Keratinocyte (primary cell): ENCODE data around the gene ATPAF2. TPM values are rescaled to one million over a fixed set of nuclear protein-coding genes. Genes with fewer than 3 reads are reported as not detected.

Experiments used
- DNase-seq: peaks from one replicate; pipeline ENCODE4 v3.0.0-alpha.2; 2011; ENCODE audit warnings: low read depth, missing footprints, low spot score
- FAIRE-seq: peaks from 2 replicates; lab custom pipeline; 2011; peaks lifted over from hg19 to GRCh38; lab: Jason Lieb, UNC
- H2AFZ ChIP-seq: 2 replicates; pipeline ENCODE4 v1.6.0; 2012; ENCODE audit warnings: low read length, control low read depth, inconsistent platforms; ENCODE audit not compliant: control insufficient read depth
- H3K27ac ChIP-seq: 2 replicates; pipeline ENCODE4 v1.5.1; 2011; ENCODE audit warnings: low read length; ENCODE audit not compliant: control insufficient read depth, insufficient read depth
- H3K27me3 ChIP-seq: 3 replicates; pipeline ENCODE4 v1.6.0; 2011; ENCODE audit warnings: low read length; ENCODE audit not compliant: control insufficient read depth, insufficient read depth; ENCODE audit errors: extremely low read depth
- H3K36me3 ChIP-seq, 2 experiments: 2 replicates in 1 of 2; 3 replicates in 1 of 2; pipeline ENCODE4 v1.5.1; 2011; ENCODE audit warnings: low read length in 2 of 2, mild to moderate bottlenecking in 1 of 2; ENCODE audit not compliant: control insufficient read depth in 2 of 2, insufficient read depth in 2 of 2; ENCODE audit errors: extremely low read depth in 1 of 2
- H3K4me1 ChIP-seq: 3 replicates; pipeline ENCODE4 v1.5.1; 2011; ENCODE audit warnings: low read length; ENCODE audit not compliant: control insufficient read depth, insufficient read depth; ENCODE audit errors: extremely low read depth
- H3K4me2 ChIP-seq: 3 replicates; pipeline ENCODE4 v1.6.0; 2011; ENCODE audit warnings: low read depth, low read length; ENCODE audit not compliant: control insufficient read depth, insufficient read depth; ENCODE audit errors: extremely low read depth
- H3K4me3 ChIP-seq, 3 experiments: fragments of 200-600 bp in 1 of 3; sonication (generic) in 1 of 3; 2 replicates in 2 of 3; 3 replicates in 1 of 3; pipeline ENCODE4 v1.5.1; 2011 to 2016; ENCODE audit warnings: low read length in 3 of 3, mild to moderate bottlenecking in 3 of 3, control low read depth in 2 of 3, inconsistent platforms in 1 of 3, low read depth in 1 of 3, mixed read lengths in 1 of 3, mixed run types in 1 of 3, moderate library complexity in 1 of 3; ENCODE audit not compliant: control insufficient read depth in 2 of 3, insufficient read depth in 2 of 3; ENCODE audit errors: extremely low read depth in 1 of 3
- H3K79me2 ChIP-seq: 2 replicates; pipeline ENCODE4 v1.6.0; 2012; ENCODE audit warnings: low read length; ENCODE audit not compliant: control insufficient read depth, insufficient read depth
- H3K9ac ChIP-seq: 3 replicates; pipeline ENCODE4 v1.6.0; 2011; ENCODE audit warnings: low read length; ENCODE audit not compliant: control insufficient read depth, insufficient read depth; ENCODE audit errors: extremely low read depth
- H3K9me1 ChIP-seq: 3 replicates; pipeline ENCODE4 v1.6.0; 2011; ENCODE audit warnings: low read length; ENCODE audit not compliant: control insufficient read depth, insufficient read depth; ENCODE audit errors: extremely low read depth
- H3K9me3 ChIP-seq: 2 replicates; pipeline ENCODE4 v1.5.1; 2012; ENCODE audit warnings: low read depth, low read length; ENCODE audit not compliant: control insufficient read depth
- H4K20me1 ChIP-seq: 3 replicates; pipeline ENCODE4 v1.6.0; 2011; ENCODE audit warnings: low read length; ENCODE audit not compliant: control insufficient read depth, insufficient read depth; ENCODE audit errors: extremely low read depth
- CTCF ChIP-seq, 3 experiments: IDR thresholded peaks in 1 of 3; conservative IDR thresholded peaks in 1 of 3; optimal IDR thresholded peaks in 1 of 3; 2 replicates in 2 of 3; 3 replicates in 1 of 3; pipeline versions ENCODE3 to v1.5.1; 2011; ENCODE audit warnings: low read length in 3 of 3, mild to moderate bottlenecking in 3 of 3, moderate library complexity in 2 of 3, control low read depth in 1 of 3, inconsistent platforms in 1 of 3; ENCODE audit not compliant: insufficient read depth in 2 of 3; ENCODE audit errors: extremely low read depth in 1 of 3
- EZH2 ChIP-seq: IDR thresholded peaks from one replicate; pipeline ENCODE4 v1.6.1; 2012; ENCODE audit warnings: inconsistent platforms, mild to moderate bottlenecking, low read length, moderate library complexity
- dilution Hi-C: fragments of 300-500 bp; cut with MboI; formaldehyde crosslinking; loops from one replicate; pipeline ENCODE4 v1.7.0; 2020; ENCODE audit warnings: low sequenced_read_pairs; ENCODE audit not compliant: extremely low pct_ligation_motif_present
- polyA plus RNA-seq, 5 experiments: library from polyadenylated mRNA; depleted of rRNA in 3 of 5; stranded (reverse) in 3 of 5; stranded (forward) in 1 of 5; unstranded in 1 of 5; fragments of >200 nt; gene quantifications; 1 replicate in 1 of 5; 2 replicates in 3 of 5; 3 replicates in 1 of 5; pipeline versions ENCODE4 v1.2.1 to v1.2.3, GENCODE V29; 2011 to 2012; ENCODE audit warnings: missing spikeins in 2 of 5, low read depth in 1 of 5, low replicate concordance in 1 of 5

Gene ATPAF2
- polyA plus RNA-seq, 1 donor (not counting 4 experiments of a cell fraction or from before 2014, with no cell fraction given) = 24.4 TPM

- no peak overlapping the region for H3K4me3 ChIP-seq
- H3K9me1 ChIP-seq = peaks cover 3% of the 10 kb centered on the region
- no peaks in the 10 kb centered on the region for H3K9me3 ChIP-seq
- peaks cover 18% of the 10 kb centered on the region for H3K79me2 ChIP-seq
- no peaks in the 10 kb centered on the region for H3K36me3 ChIP-seq
- FAIRE-seq = no peak
- dilution Hi-C loops = no loop called here
- H3K9ac ChIP-seq = no peak overlapping the region
- H3K27ac ChIP-seq = no peak overlapping the region
- no peak for DNase-seq
- no peak for TF ChIP-seq EZH2
- no peak for TF ChIP-seq CTCF (optimal IDR thresholded peaks at IDR 0.05 in 1 of 3, IDR thresholded peaks at IDR 0.05 in 1 of 3, conservative IDR thresholded peaks at IDR 0.05 in 1 of 3; ENCODE audit: extremely low read depth in 1 of 3, insufficient read depth in 2 of 3, low read length in 3 of 3)
- H2AFZ ChIP-seq = no peak overlapping the region
- H4K20me1 ChIP-seq = no peaks in the 10 kb centered on the region
- no peaks in the 10 kb centered on the region for H3K27me3 ChIP-seq
- H3K4me1 ChIP-seq = peaks cover 18% of the 10 kb centered on the region
- no peak overlapping the region for H3K4me2 ChIP-seq
Measured at GRCh38 chr17:17975436-17975835, 63.5 kb downstream of the ATPAF2 start.

DNA sequence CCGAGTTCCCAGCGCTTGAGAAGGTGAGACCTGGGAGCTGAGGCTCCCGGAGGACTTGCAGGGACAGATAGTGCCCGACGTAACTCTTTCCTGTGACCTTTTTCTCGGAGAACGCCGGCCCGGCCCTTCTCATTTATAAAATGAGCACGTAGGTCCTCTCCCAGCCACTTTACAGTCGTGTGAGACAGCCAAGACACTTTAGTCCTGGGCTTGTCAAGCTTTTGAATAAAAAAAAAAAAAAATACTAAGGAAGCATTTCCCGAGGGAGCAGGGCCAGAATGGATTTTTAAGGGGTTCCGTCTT, 66.1 kb downstream of the ATPAF2 start:
- FAIRE-seq (no peak), DNase-seq (no peak)
- Histone ChIP-seq H3K27ac (peak overlapping the region; percentile 75), H3K4me2 (peak overlapping the region; percentile 87), H3K27me3 (no peaks in the 10 kb centered on the region), H3K4me3 (peak overlapping the region; percentile 42 to 80 (median 79)), H2AFZ (peak overlapping the region; percentile 89), H3K36me3 (no peaks in the 10 kb centered on the region), H3K9me1 (peaks cover 3% of the 10 kb centered on the region), H3K9me3 (no peaks in the 10 kb centered on the region), H3K9ac (peak overlapping the region; percentile 78), H3K4me1 (peaks cover 20% of the 10 kb centered on the region), H4K20me1 (no peaks in the 10 kb centered on the region), H3K79me2 (peaks cover 41% of the 10 kb centered on the region)
- dilution Hi-C loops = no loop called here
- TF ChIP-seq CTCF (optimal IDR thresholded peaks at IDR 0.05 in 1 of 3, IDR thresholded peaks at IDR 0.05 in 1 of 3, conservative IDR thresholded peaks at IDR 0.05 in 1 of 3; ENCODE audit: extremely low read depth in 1 of 3, insufficient read depth in 2 of 3, low read length in 3 of 3) = no peak
- no peak for TF ChIP-seq EZH2
